NCI-H146 (cell line): ENCODE measurements around the gene VASN.
A peak's percentile ranks its signal among the peaks of the same experiment; 100 is the strongest.
"Not testable (repeated sequence)": the region's sequence is repeated elsewhere in the genome, so short reads cannot be mapped to it uniquely, and the experiment has no call there.

Experiments
- DNase-seq: peaks from one replicate; lab custom pipeline; 2025; lab: John Stamatoyannopoulos, UW

VASN gene

GRCh38 chr16:4337540-4338088, 34.0 kb upstream of the VASN start:
- no peak for DNase-seq

GRCh38 chr16:4338125-4338582, 33.5 kb upstream of the VASN start:
- DNase-seq, result no peak

GRCh38 chr16:4338712-4339299, 32.8 kb upstream of the VASN start:
- DNase-seq, result no peak

- DNase-seq, result no peak
Observed at GRCh38 chr16:4339455-4339854, 32.2 kb upstream of the VASN start.

GRCh38 chr16:4339909-4340308, 31.7 kb upstream of the VASN start:
- DNase-seq, result peak; percentile 37

GRCh38 chr16:4340443-4340842, 31.2 kb upstream of the VASN start:
- DNase-seq, result no peak

- DNase-seq, result no peak
Observed at GRCh38 chr16:4341250-4341649, 30.4 kb upstream of the VASN start.

GRCh38 chr16:4342866-4343744, 28.5 kb upstream of the VASN start:
- DNase-seq, result no peak

- not testable (repeated sequence) for DNase-seq
Observed at GRCh38 chr16:4344300-4344982, 27.2 kb upstream of the VASN start.

- DNase-seq, result peak; percentile 89
Observed at GRCh38 chr16:4344983-4345835, 26.4 kb upstream of the VASN start.

- peak; percentile 77 for DNase-seq
Observed at GRCh38 chr16:4345836-4346781, 25.5 kb upstream of the VASN start.

GRCh38 chr16:4347010-4347409, 24.6 kb upstream of the VASN start:
- no peak for DNase-seq

- no peak for DNase-seq
Observed at GRCh38 chr16:4347765-4348509, 23.7 kb upstream of the VASN start.

- no peak for DNase-seq
Observed at GRCh38 chr16:4349332-4349731, 22.3 kb upstream of the VASN start.

GRCh38 chr16:4350365-4350786, 21.3 kb upstream of the VASN start:
- DNase-seq, result no peak

GRCh38 chr16:4350787-4351659, 20.6 kb upstream of the VASN start, which contains the start of gene PAM16:
Gene PAM16 (minus strand): TSS chr16:4351321. CDS start chr16:4351234, 87 bp downstream.
- DNase-seq, result peak; percentile 97

GRCh38 chr16:4351880-4352279, 19.8 kb upstream of the VASN start:
- no peak for DNase-seq

GRCh38 chr16:4352843-4353242, 18.8 kb upstream of the VASN start:
- DNase-seq, result no peak

- no peak for DNase-seq
Observed at GRCh38 chr16:4353675-4354074, 18.0 kb upstream of the VASN start.
